GM12872 (cell line): ENCODE data around the gene ADCY1.
A peak's percentile ranks its signal among the peaks of the same experiment; 100 is the strongest.

Experiments
- CTCF ChIP-seq: IDR thresholded peaks from 3 replicates; pipeline ENCODE4 v1.5.1; 2011; ENCODE audit warnings: low read depth, mild to moderate bottlenecking, low read length, moderate library complexity; ENCODE audit not compliant: insufficient read depth

Gene ADCY1

GRCh38 chr7:45579391-45579801, 5.2 kb downstream of the ADCY1 start:
- no peak for TF ChIP-seq CTCF

GRCh38 chr7:45580053-45580872, 6.1 kb downstream of the ADCY1 start:
- TF ChIP-seq CTCF = peak; percentile 52

- no peak for TF ChIP-seq CTCF
Measured at GRCh38 chr7:45581271-45581780, 7.2 kb downstream of the ADCY1 start.

GRCh38 chr7:45582136-45582749, 8.1 kb downstream of the ADCY1 start:
- no peak for TF ChIP-seq CTCF

GRCh38 chr7:45582868-45583277, 8.7 kb downstream of the ADCY1 start:
- no peak for TF ChIP-seq CTCF

GRCh38 chr7:45583296-45583695, 9.1 kb downstream of the ADCY1 start:
- no peak for TF ChIP-seq CTCF
